Measurements from ENCODE around the gene DDX31.
"Not testable (repeated sequence)": the region's sequence is repeated elsewhere in the genome, so short reads cannot be mapped to it uniquely, and the experiment has no call there.

Gene DDX31

DNA sequence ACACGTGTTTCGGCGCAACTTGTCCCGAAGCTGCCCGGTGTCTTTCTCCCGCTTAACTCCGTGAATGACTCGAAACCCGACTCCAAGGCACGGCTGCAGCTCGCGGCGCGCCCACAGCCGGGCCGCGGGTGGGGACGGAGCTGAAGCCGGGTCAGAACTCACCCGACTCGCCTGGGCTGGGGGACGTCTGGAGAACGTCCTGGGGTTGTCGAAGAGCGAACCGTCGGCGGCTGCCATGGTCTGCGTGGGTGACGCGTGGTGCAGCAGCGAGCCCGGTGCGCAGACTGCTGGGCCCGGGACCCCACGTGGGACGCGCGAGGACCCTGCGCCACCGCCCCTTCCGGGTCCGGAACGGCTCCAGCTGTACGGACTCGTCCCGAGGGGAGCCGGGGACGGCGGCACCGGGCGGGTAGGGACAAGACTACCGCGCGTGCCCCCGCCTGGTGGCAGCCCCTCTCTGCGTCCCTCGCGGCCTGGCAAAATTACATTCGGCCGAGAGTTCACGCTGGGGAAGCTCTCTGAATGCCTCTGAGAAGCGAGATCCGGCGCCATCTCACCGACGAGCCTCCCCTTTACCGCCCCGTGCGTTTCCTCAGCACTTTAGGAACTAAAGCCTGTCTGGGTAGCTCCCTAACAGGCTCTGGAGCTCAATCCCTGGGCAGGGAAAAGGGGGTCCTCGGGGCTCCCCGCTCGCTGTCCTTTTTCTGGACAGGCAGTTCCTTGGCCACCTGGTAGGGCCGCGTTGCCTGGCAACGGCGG is at the start of gene DDX31:
TSS of gene DDX31 (minus strand) at position 286 of the 759 bp plus-strand sequence. CDS start at position 237, 49 bp downstream.
- TF ChIP-seq, protein P1, sequence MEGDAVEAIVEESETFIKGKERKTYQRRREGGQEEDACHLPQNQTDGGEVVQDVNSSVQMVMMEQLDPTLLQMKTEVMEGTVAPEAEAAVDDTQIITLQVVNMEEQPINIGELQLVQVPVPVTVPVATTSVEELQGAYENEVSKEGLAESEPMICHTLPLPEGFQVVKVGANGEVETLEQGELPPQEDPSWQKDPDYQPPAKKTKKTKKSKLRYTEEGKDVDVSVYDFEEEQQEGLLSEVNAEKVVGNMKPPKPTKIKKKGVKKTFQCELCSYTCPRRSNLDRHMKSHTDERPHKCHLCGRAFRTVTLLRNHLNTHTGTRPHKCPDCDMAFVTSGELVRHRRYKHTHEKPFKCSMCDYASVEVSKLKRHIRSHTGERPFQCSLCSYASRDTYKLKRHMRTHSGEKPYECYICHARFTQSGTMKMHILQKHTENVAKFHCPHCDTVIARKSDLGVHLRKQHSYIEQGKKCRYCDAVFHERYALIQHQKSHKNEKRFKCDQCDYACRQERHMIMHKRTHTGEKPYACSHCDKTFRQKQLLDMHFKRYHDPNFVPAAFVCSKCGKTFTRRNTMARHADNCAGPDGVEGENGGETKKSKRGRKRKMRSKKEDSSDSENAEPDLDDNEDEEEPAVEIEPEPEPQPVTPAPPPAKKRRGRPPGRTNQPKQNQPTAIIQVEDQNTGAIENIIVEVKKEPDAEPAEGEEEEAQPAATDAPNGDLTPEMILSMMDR (conservative IDR thresholded peaks at IDR 0.05; ENCODE audit: low read depth) = no peak
- CTCF ChIA-PET = interaction anchor here (0.6 to 1.1 kb wide), 6 partner anchors 14 to 302 kb away, joined by 3 to 5 read pairs (median 4); no protein-coding TSS in a partner anchor
- POLR2A ChIA-PET (ENCODE audit: low non-redundant PET) = interaction anchor here (0.8 to 1.3 kb wide), 4 partner anchors 11 to 102 kb away, joined by 3 to 4 read pairs (median 4); no protein-coding TSS in a partner anchor
- H3K27ac ChIP-seq = peak within 1 kb of the TSS; percentile 100
- DNase-seq (ENCODE audit: low spot score) = peak; percentile 94

DNA sequence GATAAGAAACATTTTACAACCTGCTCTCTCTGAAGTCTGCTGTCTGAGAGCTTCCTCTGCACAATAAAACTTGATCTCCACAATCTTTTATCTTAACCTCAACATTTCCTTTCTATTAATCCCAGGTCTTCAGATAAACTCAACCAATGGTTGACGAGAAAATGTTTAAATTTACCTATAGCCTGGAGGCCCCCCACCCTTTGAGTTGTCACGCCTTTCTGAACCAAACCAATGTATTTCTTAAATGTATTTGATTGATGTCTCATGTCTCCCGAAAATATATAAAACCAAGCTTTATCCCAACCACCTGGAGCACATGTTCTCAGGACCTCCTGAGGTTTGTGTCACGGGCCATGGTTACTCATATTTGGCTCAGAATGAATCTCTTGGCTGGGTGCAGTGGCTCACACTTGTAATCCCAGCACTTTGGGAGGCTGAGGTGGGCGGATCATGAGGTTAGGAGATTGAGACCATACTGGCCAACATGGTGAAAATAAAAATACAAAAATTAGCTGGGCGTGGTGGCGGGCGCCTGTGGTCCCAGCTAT is 48.7 kb upstream of the DDX31 start:
- POLR2A ChIA-PET (ENCODE audit: low non-redundant PET); DNase-seq (ENCODE audit: low spot score); CTCF ChIA-PET; H3K27ac ChIP-seq: not testable (repeated sequence)

GRCh38 chr9:132717326-132717945 is 47.7 kb upstream of the DDX31 start:
- no peak for DNase-seq (ENCODE audit: low spot score)
- CTCF ChIA-PET = interaction anchor here (0.6 kb wide), 2 partner anchors 22 to 66 kb away, joined by 4 read pairs; no protein-coding TSS in a partner anchor
- no peak overlapping the region for H3K27ac ChIP-seq
- POLR2A ChIA-PET (ENCODE audit: low non-redundant PET) = no interaction called here
- TF ChIP-seq, protein P1 (conservative IDR thresholded peaks at IDR 0.05; ENCODE audit: low read depth) = no peak

DNA sequence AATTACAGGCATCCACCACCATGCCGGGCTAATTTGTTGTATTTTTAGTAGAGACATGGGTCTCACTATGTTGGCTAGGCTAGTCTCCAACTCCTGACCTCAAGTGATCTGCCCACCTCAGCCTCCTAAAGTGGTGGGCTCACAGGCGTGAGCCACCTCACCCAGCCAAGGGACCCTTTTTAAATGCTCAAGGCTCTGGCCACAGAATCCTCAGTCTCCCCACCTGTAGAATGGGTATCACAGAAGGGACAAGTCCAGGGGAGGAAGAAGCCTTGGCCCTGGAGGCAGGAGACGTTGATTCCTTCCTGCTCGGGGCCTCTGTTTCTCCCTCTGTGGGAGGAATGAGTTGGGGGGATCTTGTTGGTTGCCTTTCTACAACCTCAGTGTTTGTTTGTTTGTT is 46.2 kb upstream of the DDX31 start:
- POLR2A ChIA-PET (ENCODE audit: low non-redundant PET) = no interaction called here
- DNase-seq (ENCODE audit: low spot score) = no peak
- CTCF ChIA-PET = no interaction called here
- H3K27ac ChIP-seq = no peak overlapping the region
- TF ChIP-seq, protein P1 (conservative IDR thresholded peaks at IDR 0.05; ENCODE audit: low read depth) = no peak

DNA sequence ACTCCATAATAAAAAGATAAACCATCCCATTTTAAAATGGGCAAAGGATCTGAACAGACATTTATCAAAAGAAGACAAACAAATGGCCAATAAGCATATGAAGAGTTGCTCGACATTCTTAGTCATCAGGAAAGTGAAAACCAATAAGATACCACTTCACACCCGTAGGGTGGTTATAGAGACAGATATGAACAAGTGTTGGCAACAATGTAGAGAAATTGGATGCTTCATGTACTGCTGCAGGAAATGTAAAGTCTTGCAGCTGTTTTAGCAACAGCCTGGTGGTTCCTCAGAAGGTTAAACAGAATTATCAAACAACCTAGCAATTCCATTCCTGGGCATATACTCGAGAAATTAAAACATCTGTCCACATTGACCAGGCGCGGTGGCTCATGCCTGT is 43.0 kb upstream of the DDX31 start:
- POLR2A ChIA-PET (ENCODE audit: low non-redundant PET) = no interaction called here
- CTCF ChIA-PET = no interaction called here
- no peak for DNase-seq (ENCODE audit: low spot score)
- TF ChIP-seq, protein P1 (conservative IDR thresholded peaks at IDR 0.05; ENCODE audit: low read depth) = no peak
- H3K27ac ChIP-seq = no peak overlapping the region

DNA sequence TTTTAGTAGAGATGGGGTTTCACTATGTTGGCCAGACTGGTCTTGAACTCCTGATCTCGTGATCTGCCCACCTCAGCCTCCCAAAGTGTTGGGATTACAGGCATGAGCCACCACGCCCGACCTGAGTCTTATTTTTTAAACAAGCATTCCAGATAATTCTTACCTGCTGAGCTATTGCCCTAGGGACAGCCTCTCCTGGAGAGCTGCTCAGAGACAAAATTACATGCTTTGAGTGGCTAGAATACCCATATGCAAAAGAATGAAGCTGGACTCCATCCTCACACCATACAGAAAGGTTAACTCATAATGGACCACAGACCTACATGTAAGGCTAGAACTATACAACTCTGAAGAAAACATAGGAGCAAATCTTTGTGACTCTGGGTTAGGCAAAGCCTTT is 42.1 kb upstream of the DDX31 start:
- TF ChIP-seq, protein P1 (conservative IDR thresholded peaks at IDR 0.05; ENCODE audit: low read depth) = no peak
- no peak for DNase-seq (ENCODE audit: low spot score)
- no peak overlapping the region for H3K27ac ChIP-seq
- POLR2A ChIA-PET (ENCODE audit: low non-redundant PET) = no interaction called here
- CTCF ChIA-PET = interaction anchor here (0.7 kb wide), 1 partner anchor 191 kb away, joined by 3 read pairs; no protein-coding TSS in a partner anchor

- DNase-seq (ENCODE audit: low spot score); H3K27ac ChIP-seq; POLR2A ChIA-PET (ENCODE audit: low non-redundant PET): not testable (repeated sequence)
- CTCF ChIA-PET = interaction anchor here (0.7 kb wide), 1 partner anchor 191 kb away, joined by 3 read pairs; no protein-coding TSS in a partner anchor
Observed at GRCh38 chr9:132711152-132711551, 41.4 kb upstream of the DDX31 start.
